ENCODE results near the gene NPC1.
A peak's percentile ranks its signal among the peaks of the same experiment; 100 is the strongest.
"Not testable (repeated sequence)": the region's sequence is repeated elsewhere in the genome, so short reads cannot be mapped to it uniquely, and the experiment has no call there.

The NPC1 gene

GRCh38 chr18:23536204-23536603 lies 50.1 kb downstream of the NPC1 start:
- in situ Hi-C loops (cut with HindIII; ENCODE audit: low pct_ligation_motif_present, low pct_unique_long_range_greater_than_20kb, low sequenced_read_pairs): no loop called here
- no peak for DNase-seq

DNA sequence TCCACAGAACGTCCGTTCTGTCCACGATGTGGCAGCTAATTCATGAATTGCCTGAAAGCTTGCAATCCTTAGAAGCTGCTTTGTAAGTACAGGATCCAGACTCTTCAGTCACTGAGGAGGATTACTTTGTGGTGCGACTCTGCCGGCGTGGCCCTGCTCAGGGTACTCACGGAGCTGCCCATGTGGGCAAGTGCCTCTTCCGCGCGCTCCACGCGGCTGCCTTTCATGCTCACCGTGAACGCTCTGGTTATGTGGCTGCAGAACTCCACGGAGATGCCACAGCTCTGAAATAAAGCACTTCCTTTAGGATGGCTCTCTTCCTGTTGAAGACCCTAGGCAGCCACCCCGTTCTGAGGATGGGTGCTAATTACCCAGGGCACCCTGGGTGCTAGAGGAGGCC lies 52.0 kb downstream of the NPC1 start:
- in situ Hi-C loops (cut with HindIII; ENCODE audit: low pct_ligation_motif_present, low pct_unique_long_range_greater_than_20kb, low sequenced_read_pairs): no loop called here
- DNase-seq: no peak

DNA sequence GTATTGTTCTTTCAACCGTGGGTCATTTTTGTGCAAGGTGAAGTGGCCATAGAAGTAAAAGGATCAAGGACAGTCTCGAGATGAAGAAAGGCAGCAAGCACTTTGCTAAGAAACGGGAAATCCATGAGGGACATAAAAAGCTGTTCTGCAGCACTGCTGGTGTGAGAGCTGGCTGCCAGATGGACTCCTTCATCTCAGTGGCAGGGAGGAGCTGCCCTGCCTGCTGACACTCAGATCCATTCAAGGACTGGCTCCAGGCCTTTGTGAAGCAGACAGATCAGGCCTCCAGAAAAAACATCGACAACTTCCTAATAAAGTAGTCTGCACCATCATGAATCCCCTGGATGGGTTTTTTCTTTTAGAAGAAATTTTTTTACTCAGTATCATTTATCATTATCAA lies 53.5 kb downstream of the NPC1 start:
- DNase-seq: no peak
- in situ Hi-C loops (cut with HindIII; ENCODE audit: low pct_ligation_motif_present, low pct_unique_long_range_greater_than_20kb, low sequenced_read_pairs): no loop called here

DNA sequence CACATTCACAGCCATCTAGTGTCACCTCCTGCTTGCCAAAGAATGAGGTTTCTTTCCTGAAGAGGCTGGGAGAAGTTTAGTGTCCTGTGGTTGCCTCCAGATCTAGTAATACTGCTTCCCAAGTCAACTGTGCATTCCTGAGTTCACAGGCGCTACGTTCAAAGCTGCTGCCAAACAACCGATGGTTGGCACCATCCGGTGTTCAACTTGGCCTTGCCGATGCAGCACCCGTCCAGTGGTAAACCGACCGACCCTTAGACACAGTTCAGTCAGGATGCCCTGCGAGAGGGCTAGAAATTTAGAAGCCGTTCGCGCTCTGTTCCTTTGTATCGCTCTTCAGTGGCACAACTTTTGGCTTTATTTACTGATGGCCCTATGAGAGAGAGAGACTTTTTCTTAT lies 54.4 kb downstream of the NPC1 start:
- DNase-seq: no peak
- in situ Hi-C loops (cut with HindIII; ENCODE audit: low pct_ligation_motif_present, low pct_unique_long_range_greater_than_20kb, low sequenced_read_pairs): no loop called here

- no peak for DNase-seq
- in situ Hi-C loops (cut with HindIII; ENCODE audit: low pct_ligation_motif_present, low pct_unique_long_range_greater_than_20kb, low sequenced_read_pairs): no loop called here
These were observed 56.1 kb downstream of the NPC1 start for GRCh38 chr18:23530195-23530594.

DNA sequence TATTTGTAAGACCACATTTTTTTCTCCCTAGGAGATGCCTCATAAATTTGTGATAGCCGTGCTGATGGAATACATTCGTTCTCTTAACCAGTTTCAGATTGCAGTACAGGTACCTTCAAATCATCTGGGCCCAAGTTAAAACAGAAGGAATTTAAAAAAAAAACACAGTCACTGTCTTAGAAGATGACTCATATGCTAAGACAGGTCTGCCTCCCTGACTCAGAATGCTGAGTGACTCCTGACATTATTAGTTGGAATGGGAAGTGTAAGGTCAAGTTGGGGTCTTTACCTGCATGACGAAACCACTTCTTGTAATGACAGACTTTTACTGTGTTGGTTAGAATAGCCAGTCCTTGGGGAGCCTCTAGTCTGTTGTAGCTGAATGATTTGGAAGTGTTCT lies 56.7 kb downstream of the NPC1 start:
- peak; percentile 71 for DNase-seq
- in situ Hi-C loops (cut with HindIII; ENCODE audit: low pct_ligation_motif_present, low pct_unique_long_range_greater_than_20kb, low sequenced_read_pairs): no loop called here

DNA sequence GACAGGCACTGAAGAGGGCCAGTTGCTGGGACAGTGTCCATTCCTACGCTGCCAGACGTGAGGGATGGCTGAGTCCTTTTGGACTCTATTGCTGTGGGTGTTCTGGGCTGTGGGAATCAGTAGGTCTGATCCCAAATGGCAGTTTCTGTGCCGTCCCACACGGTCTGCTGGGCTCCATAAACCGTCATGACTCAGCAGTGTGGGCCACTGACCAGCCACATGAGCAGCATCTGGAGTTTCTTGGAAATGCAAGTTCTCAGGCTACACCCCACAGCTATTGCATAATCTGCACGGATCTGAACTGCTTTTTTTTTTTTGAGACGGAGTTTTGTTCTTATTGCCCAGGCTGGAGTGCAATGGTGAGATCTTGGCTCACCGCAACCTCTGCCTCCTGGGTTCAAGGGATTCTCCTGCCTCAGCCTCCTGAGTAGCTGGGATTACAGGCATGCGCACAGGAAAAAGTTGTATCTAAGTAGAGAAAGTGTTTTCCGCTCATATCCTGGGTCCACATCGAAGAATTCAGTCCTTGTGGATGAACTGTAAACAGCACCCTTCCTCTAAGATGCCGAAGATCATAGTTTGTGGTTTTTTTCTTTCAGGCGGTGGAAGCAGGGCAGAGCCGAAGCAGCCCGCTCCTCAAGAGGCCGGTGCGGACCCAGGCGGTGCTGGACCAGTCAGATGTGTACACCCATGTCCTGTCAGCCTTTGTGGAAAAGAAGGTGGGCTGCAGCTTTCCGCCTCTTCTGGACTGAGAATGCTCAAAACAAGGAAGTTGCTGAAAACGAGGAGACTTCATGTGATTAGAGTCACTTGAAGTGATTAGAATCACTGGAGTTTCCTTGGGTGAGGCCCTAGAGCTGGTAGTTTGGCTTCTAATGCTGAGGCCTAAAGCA lies 57.5 kb downstream of the NPC1 start:
- in situ Hi-C loops (cut with HindIII; ENCODE audit: low pct_ligation_motif_present, low pct_unique_long_range_greater_than_20kb, low sequenced_read_pairs): no loop called here
- DNase-seq: peak; percentile 54

DNA sequence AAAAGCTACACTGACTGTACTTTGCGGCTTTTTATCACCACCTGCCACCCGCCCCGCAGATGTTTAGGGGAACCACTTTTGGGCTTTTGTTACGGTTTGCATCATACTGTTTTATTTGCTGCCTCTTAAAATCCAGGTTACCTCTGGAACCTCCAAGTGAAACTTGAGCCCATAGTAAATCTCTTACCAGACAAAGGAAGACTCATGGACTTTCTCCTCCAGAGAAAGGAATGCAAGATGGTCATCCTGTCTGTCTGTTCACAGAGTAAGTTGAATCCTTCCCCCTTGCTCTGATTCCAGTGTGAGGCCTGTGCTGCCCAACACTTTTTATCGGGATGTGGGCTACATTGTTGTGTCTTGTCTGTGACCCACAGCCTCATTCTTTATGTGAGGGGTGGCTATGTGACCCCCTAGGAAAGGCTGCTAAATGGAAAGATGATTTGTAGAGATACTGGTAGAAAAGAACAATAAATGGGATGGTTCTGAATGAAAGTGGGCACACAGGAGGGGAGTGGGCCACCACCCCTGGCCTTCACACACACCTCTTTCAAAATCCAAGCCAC lies 59.7 kb downstream of the NPC1 start:
- in situ Hi-C loops (cut with HindIII; ENCODE audit: low pct_ligation_motif_present, low pct_unique_long_range_greater_than_20kb, low sequenced_read_pairs): no loop called here

GRCh38 chr18:23524213-23524707 lies 62.0 kb downstream of the NPC1 start:
- no peak for DNase-seq
- in situ Hi-C loops (cut with HindIII; ENCODE audit: low pct_ligation_motif_present, low pct_unique_long_range_greater_than_20kb, low sequenced_read_pairs): no loop called here

More for the DNA sequence above, 59.7 kb downstream of the NPC1 start:
- no peak for DNase-seq

GRCh38 chr18:23523429-23524212 lies 62.7 kb downstream of the NPC1 start:
- no peak for DNase-seq
- in situ Hi-C loops (cut with HindIII; ENCODE audit: low pct_ligation_motif_present, low pct_unique_long_range_greater_than_20kb, low sequenced_read_pairs): no loop called here

- no peak for DNase-seq
- in situ Hi-C loops (cut with HindIII; ENCODE audit: low pct_ligation_motif_present, low pct_unique_long_range_greater_than_20kb, low sequenced_read_pairs): no loop called here
These were observed 64.4 kb downstream of the NPC1 start for GRCh38 chr18:23521907-23522306.

DNA sequence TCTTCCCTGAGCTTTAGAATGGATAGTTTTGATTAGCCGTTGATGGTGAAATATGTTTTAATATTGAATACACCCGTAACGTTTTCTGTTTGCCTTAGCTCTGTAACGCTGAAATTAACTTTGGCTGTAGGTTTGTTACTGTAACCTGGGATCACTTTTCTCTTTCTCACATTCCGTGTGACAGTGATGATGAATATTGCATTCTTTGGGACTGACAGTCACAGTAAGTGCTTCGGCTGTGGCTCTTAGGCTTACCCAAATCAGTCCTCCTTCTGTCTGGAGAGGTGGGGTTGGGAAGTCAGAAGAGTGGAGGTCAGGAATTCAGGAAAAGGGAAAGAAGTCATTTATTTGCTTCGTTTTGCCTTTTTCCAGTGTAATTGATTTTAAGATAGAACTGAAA lies 65.0 kb downstream of the NPC1 start:
- DNase-seq: no peak
- in situ Hi-C loops (cut with HindIII; ENCODE audit: low pct_ligation_motif_present, low pct_unique_long_range_greater_than_20kb, low sequenced_read_pairs): no loop called here

- no peak for DNase-seq
- in situ Hi-C loops (cut with HindIII; ENCODE audit: low pct_ligation_motif_present, low pct_unique_long_range_greater_than_20kb, low sequenced_read_pairs): no loop called here
These were observed 66.6 kb downstream of the NPC1 start for GRCh38 chr18:23519734-23520133.

- in situ Hi-C loops (cut with HindIII; ENCODE audit: low pct_ligation_motif_present, low pct_unique_long_range_greater_than_20kb, low sequenced_read_pairs): no loop called here
- peak; percentile 80 for DNase-seq
These were observed 70.3 kb downstream of the NPC1 start for GRCh38 chr18:23515911-23516546.

GRCh38 chr18:23512641-23513040 lies 73.7 kb downstream of the NPC1 start:
- in situ Hi-C loops (cut with HindIII; ENCODE audit: low pct_ligation_motif_present, low pct_unique_long_range_greater_than_20kb, low sequenced_read_pairs): no loop called here
- DNase-seq: no peak

DNA sequence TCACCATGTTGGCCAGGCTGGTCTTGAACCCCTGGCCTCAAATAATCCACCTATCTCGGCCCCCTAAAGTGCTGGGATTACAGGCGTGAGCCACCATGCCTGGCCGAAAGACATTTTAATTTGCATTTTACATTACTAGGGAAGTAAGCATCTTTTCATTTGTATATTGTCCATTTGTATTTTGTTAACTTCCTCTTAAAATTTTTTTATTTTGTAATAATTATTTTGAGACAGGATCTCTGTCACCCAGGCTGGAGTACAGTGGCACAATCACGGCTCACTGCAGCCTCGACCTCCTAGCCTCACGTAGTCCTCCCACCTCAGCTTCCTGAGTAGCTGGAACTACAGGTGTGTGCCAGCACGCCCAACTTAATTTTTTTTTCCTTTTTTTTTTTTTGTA lies 74.1 kb downstream of the NPC1 start:
- DNase-seq; in situ Hi-C loops (cut with HindIII; ENCODE audit: low pct_ligation_motif_present, low pct_unique_long_range_greater_than_20kb, low sequenced_read_pairs): not testable (repeated sequence)

DNA sequence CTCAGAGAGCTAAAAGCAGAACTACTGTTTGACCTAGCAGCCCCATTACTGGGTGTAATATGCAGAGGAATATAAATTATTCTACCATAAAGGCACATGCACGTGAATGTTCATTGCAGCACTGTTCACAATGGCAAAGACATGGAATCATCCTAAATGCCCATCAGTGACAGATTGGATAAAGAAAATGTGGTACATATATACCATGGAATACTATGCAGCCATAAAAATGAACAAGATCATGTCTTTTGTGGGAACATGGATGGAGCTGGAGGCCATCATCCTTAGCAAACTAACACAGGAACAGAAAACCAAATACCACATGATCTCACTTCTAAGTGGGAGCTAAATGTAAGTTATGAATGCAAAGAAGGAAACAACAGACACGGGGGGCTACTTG lies 75.4 kb downstream of the NPC1 start:
- DNase-seq; in situ Hi-C loops (cut with HindIII; ENCODE audit: low pct_ligation_motif_present, low pct_unique_long_range_greater_than_20kb, low sequenced_read_pairs): not testable (repeated sequence)

DNA sequence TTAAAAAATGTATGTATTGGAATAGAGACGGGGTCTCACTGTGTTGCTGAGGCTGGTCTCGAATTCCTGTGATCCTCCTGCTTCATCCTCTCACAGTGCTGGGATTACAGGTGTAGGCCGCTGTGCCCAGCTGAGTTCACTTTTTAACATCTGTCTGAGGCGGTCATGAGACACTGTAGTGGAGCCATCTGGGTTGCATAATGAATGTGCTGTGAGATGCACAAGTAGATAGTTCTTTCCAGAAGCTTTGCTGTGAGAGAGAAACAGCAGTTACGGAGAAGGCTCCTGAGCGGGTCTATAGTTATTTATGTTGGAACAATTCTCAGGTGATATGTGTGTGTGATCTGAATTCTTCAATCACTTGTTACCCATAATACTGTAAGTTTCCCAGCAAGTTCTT lies 79.9 kb downstream of the NPC1 start:
- in situ Hi-C loops (cut with HindIII; ENCODE audit: low pct_ligation_motif_present, low pct_unique_long_range_greater_than_20kb, low sequenced_read_pairs): no loop called here
- no peak for DNase-seq

GRCh38 chr18:23504720-23505119 lies 81.6 kb downstream of the NPC1 start:
- in situ Hi-C loops (cut with HindIII; ENCODE audit: low pct_ligation_motif_present, low pct_unique_long_range_greater_than_20kb, low sequenced_read_pairs): no loop called here
- peak; percentile 55 for DNase-seq
